Mesenchymal stem cell (in vitro differentiated cells and primary cell): ENCODE results near the gene ACTRT2.

Experiments
- DNase-seq: peaks from one replicate; pipeline ENCODE4 v3.0.0-alpha.2; 2013
- H2AFZ ChIP-seq: one replicate; pipeline ENCODE4 v1.6.1; 2013; ENCODE audit warnings: low read depth, mild to moderate bottlenecking, control low read depth, inconsistent platforms, low read length, moderate library complexity
- H2AK5ac ChIP-seq: 2 replicates; pipeline ENCODE4 v1.6.1; 2013; ENCODE audit warnings: low read length, moderate library complexity, mild to moderate bottlenecking, inconsistent platforms; ENCODE audit not compliant: severe bottlenecking
- H2BK120ac ChIP-seq: one replicate; pipeline ENCODE4 v1.6.1; 2013; ENCODE audit warnings: low read depth, mild to moderate bottlenecking, inconsistent platforms, low read length, moderate library complexity
- H2BK12ac ChIP-seq, 2 experiments: one replicate each; pipeline ENCODE4 v1.6.1; 2013; ENCODE audit warnings: inconsistent platforms in 2 of 2, low read length in 2 of 2, mild to moderate bottlenecking in 2 of 2, moderate library complexity in 2 of 2, control low read depth in 1 of 2
- H2BK15ac ChIP-seq: one replicate; pipeline ENCODE4 v1.6.1; 2013; ENCODE audit warnings: mild to moderate bottlenecking, low read depth, inconsistent platforms; ENCODE audit not compliant: poor library complexity, severe bottlenecking
- H2BK5ac ChIP-seq: 2 replicates; pipeline ENCODE4 v1.6.1; 2013; ENCODE audit warnings: low read depth, mild to moderate bottlenecking, low read length, control low read depth, inconsistent platforms; ENCODE audit not compliant: poor library complexity, severe bottlenecking
- H3K14ac ChIP-seq, 2 experiments: one replicate each; pipeline ENCODE4 v1.6.1; 2013; ENCODE audit warnings: inconsistent platforms in 2 of 2, low read length in 2 of 2, control low read depth in 1 of 2, mild to moderate bottlenecking in 1 of 2, moderate library complexity in 1 of 2
- H3K18ac ChIP-seq, 2 experiments: one replicate each; pipeline ENCODE4 v1.6.1; 2013; ENCODE audit warnings: inconsistent platforms in 2 of 2, low read length in 2 of 2, control low read depth in 1 of 2, low read depth in 1 of 2, mild to moderate bottlenecking in 1 of 2
- H3K23ac ChIP-seq, 2 experiments: one replicate each; pipeline ENCODE4 v1.6.1; 2013; ENCODE audit warnings: inconsistent platforms in 2 of 2, low read length in 2 of 2, mild to moderate bottlenecking in 2 of 2, moderate library complexity in 2 of 2, control low read depth in 1 of 2
- H3K27ac ChIP-seq: 2 replicates; pipeline ENCODE4 v1.5.1; 2013; ENCODE audit warnings: mild to moderate bottlenecking, moderate library complexity, low read length, control low read depth, inconsistent platforms; ENCODE audit not compliant: poor library complexity, severe bottlenecking
- H3K27me3 ChIP-seq, 2 experiments: 2 replicates each; pipeline versions ENCODE4 v1.6.1 to v1.7.0; 2013; ENCODE audit warnings: low read length in 2 of 2, mild to moderate bottlenecking in 2 of 2, moderate library complexity in 2 of 2, control low read depth in 1 of 2, inconsistent platforms in 1 of 2; ENCODE audit not compliant: control insufficient read depth in 1 of 2, insufficient read depth in 1 of 2
- H3K36me3 ChIP-seq, 2 experiments: 2 replicates each; pipeline versions ENCODE4 v1.6.1 to v1.7.0; 2013; ENCODE audit warnings: low read length in 2 of 2, control low read depth in 1 of 2, inconsistent platforms in 1 of 2, low read depth in 1 of 2, mild to moderate bottlenecking in 1 of 2; ENCODE audit not compliant: insufficient read depth in 2 of 2, control insufficient read depth in 1 of 2
- H3K4ac ChIP-seq, 2 experiments: one replicate each; pipeline ENCODE4 v1.6.1; 2013; ENCODE audit warnings: inconsistent platforms in 2 of 2, low read length in 2 of 2, mild to moderate bottlenecking in 2 of 2, moderate library complexity in 2 of 2, control low read depth in 1 of 2, low read depth in 1 of 2
- H3K4me1 ChIP-seq: 2 replicates; pipeline ENCODE4 v1.6.1; 2013; ENCODE audit warnings: low read depth, low read length, control low read depth; ENCODE audit not compliant: control insufficient read depth, insufficient read depth
- H3K4me2 ChIP-seq: 2 replicates; pipeline ENCODE4 v1.6.1; 2013; ENCODE audit warnings: low read length, mild to moderate bottlenecking, inconsistent platforms; ENCODE audit not compliant: poor library complexity, severe bottlenecking
- H3K4me3 ChIP-seq, 2 experiments: 2 replicates each; pipeline versions ENCODE4 v1.5.1 to v1.7.0; 2013; ENCODE audit warnings: low read length in 2 of 2, mild to moderate bottlenecking in 2 of 2, control low read depth in 1 of 2, low read depth in 1 of 2; ENCODE audit not compliant: insufficient read depth in 1 of 2
- H3K79me1 ChIP-seq: replicated peaks from 2 replicates; pipeline ENCODE4 v1.6.1; 2013; ENCODE audit warnings: mild to moderate bottlenecking, control low read depth, low read length, inconsistent platforms; ENCODE audit not compliant: poor library complexity, severe bottlenecking
- H3K9ac ChIP-seq: 2 replicates; pipeline ENCODE4 v1.7.0; 2013; ENCODE audit warnings: mild to moderate bottlenecking, low read length, moderate library complexity
- H3K9me3 ChIP-seq: 2 replicates; pipeline ENCODE4 v1.7.0; 2013; ENCODE audit warnings: mild to moderate bottlenecking, low read length; ENCODE audit not compliant: control insufficient read depth
- H4K8ac ChIP-seq: one replicate; pipeline ENCODE4 v1.6.1; 2013; ENCODE audit warnings: inconsistent platforms, mild to moderate bottlenecking, low read length, moderate library complexity
- H4K91ac ChIP-seq: one replicate; pipeline ENCODE4 v1.6.1; 2013; ENCODE audit warnings: mild to moderate bottlenecking, low read length, inconsistent platforms
- WGBS: methylation state at CpG from one replicate; pipeline ENCODE4 v1.1.7; 2013; ENCODE audit warnings: mixed read lengths; 5-methylcytosine and 5-hydroxymethylcytosine counted together

The ACTRT2 gene

GRCh38 chr1:3067301-3067670 lies 46.0 kb downstream of the ACTRT2 start:
- no peak overlapping the region for H2AFZ ChIP-seq
- no peak overlapping the region for H3K27ac ChIP-seq
- H3K18ac ChIP-seq, result no peak overlapping the region
- no peak overlapping the region for H3K14ac ChIP-seq
- DNase-seq, result no peak
- no peak overlapping the region for H2AK5ac ChIP-seq
- H3K79me1 ChIP-seq, result no peaks in the 10 kb centered on the region
- no peak overlapping the region for H3K4ac ChIP-seq
- 23% methylated on average over 29 of the region's 29 CpGs for WGBS
- H3K4me1 ChIP-seq, result peaks cover 19% of the 10 kb centered on the region
- no peak overlapping the region for H2BK12ac ChIP-seq
- no peak overlapping the region for H3K4me3 ChIP-seq
- no peak overlapping the region for H4K8ac ChIP-seq
- H3K36me3 ChIP-seq, result peaks cover 0 to 3% of the 10 kb centered on the region in 2 experiments
- no peaks in the 10 kb centered on the region for H3K9me3 ChIP-seq
- H2BK15ac ChIP-seq, result no peak overlapping the region
- no peak overlapping the region for H3K23ac ChIP-seq
- H2BK5ac ChIP-seq, result no peak overlapping the region
- H2BK120ac ChIP-seq, result no peak overlapping the region
- no peak overlapping the region for H3K4me2 ChIP-seq
- H4K91ac ChIP-seq, result no peak overlapping the region
- no peak overlapping the region for H3K9ac ChIP-seq
- peaks cover 71 to 75% of the 10 kb centered on the region in 2 experiments for H3K27me3 ChIP-seq

- Histone ChIP-seq H3K4me2 (no peak overlapping the region), H2AK5ac (no peak overlapping the region), H3K18ac (no peak overlapping the region), H3K4me1 (peaks cover 19% of the 10 kb centered on the region), H2AFZ (no peak overlapping the region), H3K4ac (no peak overlapping the region), H3K27ac (no peak overlapping the region), H3K14ac (no peak overlapping the region), H3K23ac (no peak overlapping the region), H3K9ac (no peak overlapping the region), H2BK5ac (no peak overlapping the region), H4K91ac (no peak overlapping the region), H2BK120ac (no peak overlapping the region), H3K36me3 (peaks cover 0 to 3% of the 10 kb centered on the region in 2 experiments), H3K79me1 (no peaks in the 10 kb centered on the region), H3K27me3 (peaks cover 72 to 75% of the 10 kb centered on the region in 2 experiments), H3K4me3 (peak overlapping the region in 1 of 2 experiments; percentile 69), H3K9me3 (no peaks in the 10 kb centered on the region), H2BK15ac (no peak overlapping the region), H4K8ac (no peak overlapping the region), H2BK12ac (no peak overlapping the region)
- 3% methylated on average over 65 of the region's 97 CpGs for WGBS
- DNase-seq, result no peak
These were observed 46.6 kb downstream of the ACTRT2 start for GRCh38 chr1:3067671-3068563.

DNA sequence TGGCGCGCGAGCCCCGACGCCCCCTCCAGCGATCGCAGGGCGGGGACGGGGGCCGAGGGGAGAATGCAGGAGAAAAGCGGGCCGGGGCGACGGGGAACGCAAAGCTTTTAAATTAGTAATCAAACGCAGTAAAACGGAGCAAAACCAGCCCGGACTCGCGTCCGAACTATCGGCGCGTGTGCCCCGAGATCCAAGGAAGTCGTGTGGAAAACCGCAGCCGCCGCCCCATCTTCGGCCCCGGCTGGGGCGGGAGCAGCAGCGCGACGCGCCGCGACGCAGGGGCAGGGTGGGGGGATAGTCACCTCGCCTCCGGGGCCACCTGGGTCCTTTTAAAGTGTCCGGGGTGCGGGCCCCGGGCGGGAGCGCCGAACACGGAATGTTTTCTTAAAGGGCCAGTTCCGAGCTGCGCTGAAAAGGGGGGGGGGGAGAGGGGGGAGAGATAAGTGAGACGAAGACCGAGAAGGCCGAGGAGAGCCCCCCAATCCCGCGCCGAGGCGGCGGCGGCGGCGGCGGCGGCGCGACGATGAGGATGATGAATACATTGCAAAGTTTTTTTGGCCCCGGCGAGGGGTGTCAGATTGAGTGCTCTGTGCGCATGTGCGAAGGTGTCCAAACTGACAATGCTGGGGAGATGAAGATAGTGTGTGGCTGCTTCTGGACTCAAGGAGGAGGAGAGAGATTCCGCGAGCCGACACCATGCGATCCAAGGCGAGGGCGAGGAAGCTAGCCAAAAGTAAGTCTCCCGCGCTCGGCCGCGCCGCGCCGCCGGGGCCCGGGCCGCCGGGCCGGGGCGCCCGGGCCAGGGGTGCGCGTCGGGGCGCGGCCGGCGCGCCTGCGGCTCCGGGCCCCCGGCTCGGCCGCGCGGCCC lies 47.5 kb downstream of the ACTRT2 start, which contains the start of gene PRDM16:
Gene PRDM16, plus strand, starts transcription at position 640 of the 868 bp plus-strand sequence. Its CDS starts 57 bp downstream, at position 697.
- Histone ChIP-seq H2AFZ (peak within 1 kb of the TSS; percentile 16), H3K79me1 (no peaks in the 10 kb centered on the region), H2BK5ac (no peak within 1 kb of the TSS), H2BK120ac (no peak within 1 kb of the TSS), H2BK15ac (peak within 1 kb of the TSS; percentile 7), H2BK12ac (no peak within 1 kb of the TSS), H3K4ac (no peak within 1 kb of the TSS), H4K91ac (no peak within 1 kb of the TSS), H3K4me1 (peaks cover 16% of the 10 kb centered on the region), H3K9me3 (no peaks in the 10 kb centered on the region), H3K4me3 (peak within 1 kb of the TSS; percentile 56 to 76), H3K27me3 (peaks cover 68 to 76% of the 10 kb centered on the region in 2 experiments), H4K8ac (no peak within 1 kb of the TSS), H3K18ac (no peak within 1 kb of the TSS), H3K4me2 (peak within 1 kb of the TSS; percentile 91), H3K36me3 (peaks cover 0 to 3% of the 10 kb centered on the region in 2 experiments), H3K23ac (no peak within 1 kb of the TSS), H2AK5ac (no peak within 1 kb of the TSS), H3K14ac (no peak within 1 kb of the TSS), H3K27ac (no peak within 1 kb of the TSS), H3K9ac (peak within 1 kb of the TSS; percentile 59)
- WGBS, result 2% methylated on average over 67 of the region's 106 CpGs
- peak; percentile 8 for DNase-seq
